GM19023 (cell line): Measurements from ENCODE around the gene RNF220.

ENCODE experiments used
- ATAC-seq: cut with Tn5 transposase; IDR thresholded peaks from one replicate; pipeline ENCODE4 v1.9.1; 2021; ENCODE audit warnings: mild to moderate bottlenecking, moderate library complexity; ENCODE audit not compliant: unreplicated experiment

RNF220 gene

GRCh38 chr1:44515416-44515815 lies 110.4 kb downstream of the RNF220 start:
- ATAC-seq: no peak

GRCh38 chr1:44519035-44519676 lies 114.1 kb downstream of the RNF220 start:
- ATAC-seq: no peak

GRCh38 chr1:44521378-44522080 lies 116.5 kb downstream of the RNF220 start:
- no peak for ATAC-seq

- ATAC-seq: no peak
Observed at GRCh38 chr1:44523593-44524591, 118.8 kb downstream of the RNF220 start.

- ATAC-seq: no peak
Observed at GRCh38 chr1:44524655-44525500, 119.8 kb downstream of the RNF220 start.

GRCh38 chr1:44526295-44527073 lies 121.4 kb downstream of the RNF220 start:
- ATAC-seq: no peak

- ATAC-seq: no peak
Observed at GRCh38 chr1:44531785-44532566, 126.9 kb downstream of the RNF220 start.

GRCh38 chr1:44532567-44532944 lies 127.5 kb downstream of the RNF220 start:
- ATAC-seq: no peak

- no peak for ATAC-seq
Observed at GRCh38 chr1:44534771-44535170, 129.7 kb downstream of the RNF220 start.

- no peak for ATAC-seq
Observed at GRCh38 chr1:44536357-44537209, 131.5 kb downstream of the RNF220 start.

GRCh38 chr1:44537538-44537937 lies 132.5 kb downstream of the RNF220 start:
- ATAC-seq: no peak

GRCh38 chr1:44537956-44538355 lies 132.9 kb downstream of the RNF220 start:
- no peak for ATAC-seq

GRCh38 chr1:44539991-44540730 lies 135.1 kb downstream of the RNF220 start:
- no peak for ATAC-seq

GRCh38 chr1:44542420-44543063 lies 137.5 kb downstream of the RNF220 start:
- no peak for ATAC-seq

- no peak for ATAC-seq
Observed at GRCh38 chr1:44543064-44543744, 138.1 kb downstream of the RNF220 start.

GRCh38 chr1:44543786-44544185 lies 138.7 kb downstream of the RNF220 start:
- ATAC-seq: no peak
